Renal pelvis (tissue), 4 donors: Measurements from ENCODE around the gene SNRPA1. TPM values are rescaled to one million over a fixed set of nuclear protein-coding genes. Genes with fewer than 3 reads are reported as not detected.

ENCODE experiments used
- DNase-seq: peaks from one replicate; pipeline ENCODE4 v3.0.0-alpha.2; 2013
- polyA plus RNA-seq, 3 donors: library from polyadenylated mRNA; unstranded; fragments of 120-200 nt; gene quantifications; one replicate each; pipeline ENCODE4 v1.2.1, GENCODE V29; 2013; ENCODE audit not compliant: insufficient read length in 3 of 3

The SNRPA1 gene
- polyA plus RNA-seq, 3 donors, result 61.9 to 81.2 (median 64.9) TPM

DNA sequence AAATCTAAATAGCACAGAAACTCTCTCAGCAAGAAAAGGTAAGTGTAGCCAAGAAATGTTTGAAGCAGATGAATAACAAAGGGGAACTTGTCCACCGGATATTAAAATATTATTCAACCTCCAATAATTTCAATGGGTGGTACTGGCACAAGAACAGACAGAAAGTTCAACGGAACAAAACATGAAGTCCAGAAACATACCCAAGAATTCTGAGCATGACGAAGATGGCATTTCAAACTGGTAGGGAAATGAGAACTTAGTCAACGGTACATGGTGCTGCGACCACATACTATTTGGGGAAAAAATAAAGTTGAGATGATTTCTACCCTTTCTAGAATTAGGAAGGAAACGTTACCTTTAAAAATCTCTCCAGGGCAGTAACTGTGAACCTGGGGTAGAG, 48.7 kb downstream of the SNRPA1 start:
- DNase-seq, result no peak

DNA sequence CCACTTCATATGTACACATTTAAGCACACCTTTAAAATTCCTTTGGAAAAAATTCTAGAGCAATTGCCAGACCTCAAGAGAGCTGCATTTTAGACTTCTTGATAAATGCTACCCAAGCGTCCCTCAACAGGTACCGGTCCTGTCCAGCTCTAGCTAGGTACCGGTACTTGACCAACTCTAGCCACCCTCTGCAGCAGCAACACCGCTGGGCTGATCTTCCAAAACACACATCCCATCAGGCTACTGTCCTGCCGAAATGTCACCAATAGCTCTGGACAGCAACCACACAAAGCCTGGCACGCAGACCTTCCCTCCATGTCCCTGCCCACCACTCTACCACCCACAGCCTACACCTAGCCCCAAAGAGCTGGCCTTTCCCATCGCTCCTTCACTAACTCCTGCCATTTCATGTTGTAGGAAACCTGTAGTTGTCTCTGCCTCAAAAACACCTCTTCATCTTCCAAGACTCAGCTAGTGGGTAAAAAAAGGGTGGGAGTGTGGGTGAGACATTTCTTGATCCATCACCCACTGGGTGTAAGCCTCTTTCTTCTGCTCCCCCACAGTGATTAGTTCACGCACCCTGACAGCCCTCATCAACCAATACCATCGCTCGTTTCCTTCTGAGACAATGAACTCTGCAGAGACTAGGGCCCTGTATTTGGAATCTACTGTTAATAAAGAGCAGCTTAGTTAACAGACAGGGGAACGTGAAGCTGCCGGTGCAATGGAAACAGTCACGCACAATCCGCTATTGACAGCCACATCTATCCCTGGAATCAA, 50.0 kb downstream of the SNRPA1 start:
- no peak for DNase-seq

DNA sequence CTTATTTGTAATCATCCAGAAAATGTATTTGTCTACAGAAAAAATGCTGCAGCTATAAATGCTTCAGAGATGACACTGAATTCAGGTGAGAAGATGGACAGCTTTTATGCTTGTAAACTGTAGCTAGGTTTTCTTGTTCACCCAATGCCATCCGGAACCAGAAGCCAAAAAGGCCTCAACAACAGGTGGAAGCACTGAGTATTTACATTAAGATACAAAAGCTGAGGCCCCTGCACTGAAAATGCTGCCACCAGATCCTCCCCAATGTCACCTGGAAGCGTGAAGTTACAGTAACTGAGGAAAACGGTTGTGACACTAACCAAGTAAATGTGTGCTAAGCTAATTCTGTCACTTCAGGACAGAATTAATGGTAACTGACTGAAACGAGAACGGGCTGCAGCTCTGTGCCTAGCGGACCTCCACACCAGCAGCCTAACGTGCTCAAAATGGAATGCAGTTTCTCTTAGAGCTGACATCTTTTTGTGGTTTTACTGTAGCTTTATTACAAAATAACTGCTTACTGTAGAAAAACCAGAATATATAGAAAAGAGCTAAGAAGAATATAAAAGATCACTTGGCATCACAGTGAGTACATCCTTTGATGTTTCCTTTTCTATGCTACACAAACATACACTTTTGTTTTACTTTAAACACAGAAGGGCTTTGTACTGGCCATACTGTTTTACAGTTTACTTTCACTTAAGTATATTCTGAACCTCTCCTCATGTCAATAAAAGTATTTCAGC, 50.8 kb downstream of the SNRPA1 start:
- no peak for DNase-seq

DNA sequence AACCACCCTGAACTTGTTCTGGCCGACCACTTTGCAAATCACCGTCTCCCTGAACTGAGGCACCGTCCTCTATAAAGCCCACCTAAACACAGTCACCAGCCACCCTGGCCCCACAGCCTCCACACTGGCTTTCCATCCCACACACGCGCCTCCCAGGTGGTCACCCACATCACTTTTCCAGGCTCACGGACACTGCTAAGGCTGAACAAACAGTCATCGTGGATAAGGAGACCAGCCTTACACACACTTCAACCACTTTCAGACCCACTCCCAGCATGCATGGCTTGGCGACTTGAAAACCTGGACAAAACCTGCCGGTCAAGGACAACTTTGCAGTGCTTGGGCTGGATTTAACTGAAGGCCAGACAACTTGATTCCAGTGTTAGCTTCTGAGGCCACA, 51.6 kb downstream of the SNRPA1 start:
- DNase-seq, result no peak

DNA sequence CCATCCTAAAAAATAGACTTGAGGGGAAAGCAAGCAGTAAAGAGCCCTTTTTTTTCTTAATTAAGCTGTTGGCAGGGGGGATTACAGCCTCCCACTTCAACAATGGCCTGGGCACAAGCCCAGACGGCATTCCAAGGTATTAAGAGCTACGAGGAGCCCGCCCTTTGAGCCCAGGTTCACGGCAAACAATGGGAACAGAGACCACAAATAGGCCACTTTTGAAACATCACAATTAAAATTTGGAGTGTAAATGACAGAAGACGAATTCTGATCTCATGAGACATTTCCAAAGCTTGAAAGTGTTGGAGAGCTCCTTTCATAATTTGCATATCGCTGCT, 52.1 kb downstream of the SNRPA1 start:
- no peak for DNase-seq

DNA sequence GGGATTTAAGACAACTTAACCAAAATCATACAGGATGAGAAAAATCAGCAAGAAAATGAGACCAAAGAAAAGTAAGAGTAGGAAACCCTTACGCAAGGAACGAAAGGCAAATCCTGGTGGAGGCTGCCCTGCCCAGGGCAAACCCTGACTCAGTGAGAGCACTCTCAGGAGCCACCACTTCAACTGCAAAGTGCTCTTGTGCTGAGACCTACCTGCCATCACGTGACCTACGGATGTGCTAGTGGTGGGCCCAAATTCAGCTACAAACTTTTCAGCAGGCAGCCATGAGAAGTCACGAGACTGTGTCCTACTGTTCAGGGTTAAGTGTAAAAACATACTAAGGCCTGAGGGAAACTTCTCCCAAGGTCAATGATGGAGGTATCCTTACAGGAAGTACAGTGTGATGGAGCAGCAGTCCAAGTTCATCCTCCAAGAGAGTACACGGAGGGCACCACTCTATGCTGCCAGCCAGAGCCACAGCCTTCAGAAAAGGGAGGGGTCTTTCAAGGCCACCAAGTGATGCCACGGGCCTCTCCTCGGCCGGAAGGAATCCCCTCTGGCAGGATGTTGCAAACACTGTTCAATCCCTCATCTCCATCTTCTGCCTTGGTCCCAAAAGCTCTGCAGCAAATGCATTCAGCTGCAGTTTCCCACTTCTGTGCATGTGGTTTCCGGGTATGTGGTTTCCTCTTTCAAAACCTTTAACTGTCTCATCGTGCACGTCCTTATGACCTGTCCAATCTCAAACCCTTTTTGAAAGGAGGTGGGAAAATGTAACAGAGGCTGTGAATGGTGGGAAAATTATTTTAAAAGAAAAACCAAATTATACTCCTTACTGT, 52.7 kb downstream of the SNRPA1 start:
- no peak for DNase-seq

DNA sequence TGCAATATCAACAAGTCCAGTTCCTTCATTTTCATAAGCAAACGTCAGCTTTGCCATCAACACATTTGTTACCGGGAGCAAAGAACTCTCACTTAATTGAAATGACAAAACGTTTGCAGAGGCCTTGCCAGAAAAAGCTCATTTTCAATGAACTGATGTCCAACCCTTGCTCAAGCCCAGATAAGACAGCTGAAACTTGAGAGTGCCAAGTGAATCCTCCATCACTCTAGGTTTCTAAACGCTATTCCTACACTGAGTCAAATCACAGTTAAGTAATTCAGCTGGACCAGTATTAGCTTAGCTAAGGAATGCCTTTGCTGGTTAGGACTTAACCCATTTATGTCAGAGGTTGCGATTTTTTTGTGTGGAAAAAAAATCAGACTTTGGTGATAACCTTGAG, 54.7 kb downstream of the SNRPA1 start:
- DNase-seq, result no peak

DNA sequence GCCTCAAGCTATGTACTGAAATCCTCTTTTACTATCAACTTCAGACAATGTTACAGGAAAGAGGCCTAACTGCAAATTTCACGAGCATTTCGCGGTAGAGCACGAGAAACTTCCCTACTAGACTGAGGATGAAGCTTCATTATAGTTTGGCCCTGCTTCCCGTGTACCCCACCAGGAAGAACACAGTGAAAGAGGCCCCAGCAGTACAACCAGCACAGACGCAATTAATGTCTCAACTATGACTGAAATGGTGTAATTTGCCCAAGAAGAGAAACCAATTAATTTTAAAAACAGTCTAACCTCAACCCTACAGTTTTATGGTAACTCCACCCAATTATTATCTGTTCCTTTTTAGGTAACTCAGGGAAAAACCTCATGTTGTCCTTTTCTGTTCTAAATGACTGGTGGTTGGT, 55.3 kb downstream of the SNRPA1 start:
- no peak for DNase-seq

DNA sequence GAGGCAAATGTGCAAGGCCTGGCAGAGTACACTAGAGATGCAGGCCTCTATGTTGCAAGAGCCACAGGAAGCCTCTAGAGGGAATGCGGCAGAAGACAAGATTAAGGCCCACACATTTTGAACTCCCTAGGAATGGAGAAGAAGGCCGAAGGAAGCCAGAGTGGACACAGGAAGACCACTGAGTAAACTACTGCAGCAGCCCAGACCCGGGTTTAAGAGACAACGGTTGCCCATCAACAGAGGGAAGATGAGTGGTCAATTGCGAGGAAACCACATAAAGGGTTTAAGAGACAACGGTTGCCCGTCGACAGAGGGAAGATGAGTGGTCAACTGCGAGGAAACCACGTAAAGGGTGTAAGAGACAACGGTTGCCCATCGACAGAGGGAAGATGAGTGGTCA, 57.8 kb downstream of the SNRPA1 start:
- no peak for DNase-seq

DNA sequence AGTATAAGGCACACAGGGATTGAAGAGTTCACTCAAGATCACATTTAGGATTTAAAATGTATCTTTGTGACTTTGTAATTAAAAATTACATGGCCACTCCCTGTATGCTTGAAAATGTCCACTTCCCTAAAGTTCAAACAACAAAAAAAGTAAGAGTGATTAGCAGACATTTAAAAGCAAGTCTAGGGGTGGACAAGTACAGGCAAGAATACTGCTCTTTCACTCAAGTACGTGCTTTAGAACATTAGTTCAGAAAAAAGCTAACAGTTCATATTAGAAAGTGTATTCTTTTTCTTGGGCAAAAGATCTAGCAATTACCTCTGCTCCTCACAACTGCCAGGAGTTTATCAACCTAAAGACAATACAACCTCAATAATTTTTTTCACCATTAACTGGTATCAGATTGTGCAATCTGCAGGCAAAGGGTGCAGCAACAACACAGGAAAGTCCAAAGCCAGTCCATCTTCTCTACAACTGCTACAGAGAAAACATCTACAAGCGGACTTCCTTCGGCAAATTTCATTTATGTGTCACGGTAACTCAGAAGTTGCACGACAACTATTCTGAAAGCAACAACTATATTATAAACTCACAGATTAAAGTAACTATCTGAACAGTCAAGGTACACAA, 61.3 kb downstream of the SNRPA1 start:
- no peak for DNase-seq

DNA sequence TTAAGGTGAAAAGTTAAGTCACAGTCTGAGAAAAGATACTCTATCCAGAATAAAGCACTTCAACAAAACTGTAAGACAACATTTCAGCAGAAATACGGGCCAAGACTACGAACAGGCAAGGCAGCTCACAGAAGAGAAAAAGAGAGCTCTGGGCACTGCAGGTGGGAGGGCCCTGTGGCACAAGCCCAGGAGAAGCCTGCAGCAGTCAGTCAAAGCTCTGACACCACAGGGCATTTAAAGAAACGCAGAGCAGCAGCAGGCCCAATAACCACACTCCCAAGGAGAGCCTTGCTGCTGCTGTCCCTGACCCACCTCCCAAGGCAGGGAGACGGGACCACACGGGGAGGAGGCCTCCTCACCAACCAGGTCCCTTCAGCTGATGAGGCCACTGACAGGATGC, 62.4 kb downstream of the SNRPA1 start:
- DNase-seq, result no peak

Other genes starting within 250 kb of the SNRPA1 start
- gene CHSY1, start 43.2 kb downstream of the SNRPA1 start, polyA plus RNA-seq, result 10 to 100 TPM; 41.5 to 44.4 (median 42.5) TPM
- 10 to 100 TPM; 58.0 to 66.8 (median 62.0) TPM for gene SELENOS, start 17.8 kb downstream of the SNRPA1 start, polyA plus RNA-seq
- 10 to 100 TPM in 1 of 3 donors, 1 to 10 TPM in 2; 7.2 to 10.1 (median 7.2) TPM for gene PCSK6, start 194.5 kb upstream of the SNRPA1 start, polyA plus RNA-seq